Choroid plexus epithelial cell (primary cell): ENCODE results near the gene LDLRAD2.
"Not testable (repeated sequence)": the region's sequence is repeated elsewhere in the genome, so short reads cannot be mapped to it uniquely, and the experiment has no call there.

Experiments
- DNase-seq: peaks from one replicate; pipeline ENCODE4 v3.0.0-alpha.2; 2010; ENCODE audit warnings: low read depth
- H3K4me3 ChIP-seq: 2 replicates; pipeline ENCODE4 v1.5.1; 2011; ENCODE audit warnings: low read depth, mild to moderate bottlenecking, control low read depth, low read length, moderate library complexity
- TF ChIP-seq, protein P1 (sequence below): conservative IDR thresholded peaks from 2 replicates; pipeline ENCODE4 v1.5.1; 2011; ENCODE audit warnings: low read depth, mild to moderate bottlenecking, control low read depth, inconsistent platforms, low read length, moderate library complexity

The LDLRAD2 gene

DNA sequence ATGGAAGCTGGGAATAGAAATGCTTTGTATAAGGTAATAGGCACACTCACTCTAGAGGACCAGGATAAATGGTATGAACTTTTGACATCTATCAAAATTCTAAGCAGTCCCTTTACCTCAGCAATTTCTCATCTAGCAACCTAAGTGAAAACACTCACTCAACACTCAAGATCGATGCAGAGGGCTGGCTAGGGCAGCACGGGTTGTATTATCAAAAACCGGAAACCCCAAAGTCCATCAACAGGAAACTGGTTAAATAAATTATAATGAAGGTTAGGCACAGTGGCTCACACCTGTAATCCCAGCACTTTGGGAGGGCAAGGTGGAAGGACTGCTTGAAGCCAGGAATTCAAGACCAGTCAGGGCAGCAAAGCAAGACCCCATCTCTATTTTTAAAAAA, 38.5 kb upstream of the LDLRAD2 start:
- TF ChIP-seq, protein P1, sequence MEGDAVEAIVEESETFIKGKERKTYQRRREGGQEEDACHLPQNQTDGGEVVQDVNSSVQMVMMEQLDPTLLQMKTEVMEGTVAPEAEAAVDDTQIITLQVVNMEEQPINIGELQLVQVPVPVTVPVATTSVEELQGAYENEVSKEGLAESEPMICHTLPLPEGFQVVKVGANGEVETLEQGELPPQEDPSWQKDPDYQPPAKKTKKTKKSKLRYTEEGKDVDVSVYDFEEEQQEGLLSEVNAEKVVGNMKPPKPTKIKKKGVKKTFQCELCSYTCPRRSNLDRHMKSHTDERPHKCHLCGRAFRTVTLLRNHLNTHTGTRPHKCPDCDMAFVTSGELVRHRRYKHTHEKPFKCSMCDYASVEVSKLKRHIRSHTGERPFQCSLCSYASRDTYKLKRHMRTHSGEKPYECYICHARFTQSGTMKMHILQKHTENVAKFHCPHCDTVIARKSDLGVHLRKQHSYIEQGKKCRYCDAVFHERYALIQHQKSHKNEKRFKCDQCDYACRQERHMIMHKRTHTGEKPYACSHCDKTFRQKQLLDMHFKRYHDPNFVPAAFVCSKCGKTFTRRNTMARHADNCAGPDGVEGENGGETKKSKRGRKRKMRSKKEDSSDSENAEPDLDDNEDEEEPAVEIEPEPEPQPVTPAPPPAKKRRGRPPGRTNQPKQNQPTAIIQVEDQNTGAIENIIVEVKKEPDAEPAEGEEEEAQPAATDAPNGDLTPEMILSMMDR, result no peak
- no peak overlapping the region for H3K4me3 ChIP-seq
- no peak for DNase-seq

DNA sequence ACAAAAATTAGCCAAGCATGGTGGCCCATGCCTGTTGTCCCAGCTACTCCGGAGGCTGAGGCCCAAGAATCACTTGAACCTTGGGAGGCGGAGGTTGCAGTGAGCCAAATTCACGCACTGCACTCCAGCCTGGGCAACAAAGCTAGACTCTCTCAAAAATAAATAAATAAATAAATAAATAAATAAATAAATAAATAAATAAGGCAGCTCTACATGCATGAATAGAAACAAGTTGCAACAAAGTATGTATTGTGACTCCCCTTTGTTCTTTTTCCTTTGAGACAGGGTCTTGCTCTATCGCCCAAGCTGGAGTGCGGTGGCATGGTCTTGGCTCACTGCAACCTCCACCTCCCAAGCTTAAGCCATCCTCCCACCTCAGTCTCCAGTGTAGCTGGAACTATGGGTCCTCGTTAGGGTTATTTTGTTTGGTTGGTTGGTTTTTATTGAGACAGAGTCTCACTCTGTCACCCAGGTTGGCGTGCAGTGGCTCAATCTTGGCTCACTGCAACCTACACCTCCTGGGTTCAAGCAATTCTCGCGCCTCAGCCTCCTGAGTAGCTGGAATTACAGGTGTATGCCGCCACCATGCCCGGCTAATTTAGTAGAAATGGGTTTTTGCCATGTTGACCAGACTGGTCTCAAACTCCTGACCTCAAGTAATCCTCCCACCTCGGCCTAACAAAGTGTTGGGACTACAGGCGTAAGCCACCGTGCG, 37.1 kb upstream of the LDLRAD2 start:
- no peak for DNase-seq
- TF ChIP-seq, protein P1, result no peak
- no peak overlapping the region for H3K4me3 ChIP-seq

DNA sequence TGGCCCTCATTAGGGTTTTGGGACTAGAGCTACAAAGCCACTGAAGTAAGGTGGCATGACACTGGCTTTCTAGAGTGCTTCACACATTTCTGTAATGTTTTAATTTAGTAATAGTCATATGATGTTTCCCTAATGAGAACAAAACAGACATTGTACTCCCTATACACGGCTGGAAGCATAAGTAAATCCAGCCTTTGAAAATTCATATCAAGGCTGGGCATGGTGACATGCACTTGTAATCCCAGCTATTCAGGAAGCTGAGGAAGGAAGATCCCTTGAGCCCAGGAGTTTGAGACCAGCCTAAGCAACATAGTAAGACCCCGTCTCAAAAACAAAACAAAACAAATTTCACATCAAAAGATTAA, 36.5 kb upstream of the LDLRAD2 start:
- TF ChIP-seq, protein P1, result no peak
- no peak for DNase-seq
- no peak overlapping the region for H3K4me3 ChIP-seq

DNA sequence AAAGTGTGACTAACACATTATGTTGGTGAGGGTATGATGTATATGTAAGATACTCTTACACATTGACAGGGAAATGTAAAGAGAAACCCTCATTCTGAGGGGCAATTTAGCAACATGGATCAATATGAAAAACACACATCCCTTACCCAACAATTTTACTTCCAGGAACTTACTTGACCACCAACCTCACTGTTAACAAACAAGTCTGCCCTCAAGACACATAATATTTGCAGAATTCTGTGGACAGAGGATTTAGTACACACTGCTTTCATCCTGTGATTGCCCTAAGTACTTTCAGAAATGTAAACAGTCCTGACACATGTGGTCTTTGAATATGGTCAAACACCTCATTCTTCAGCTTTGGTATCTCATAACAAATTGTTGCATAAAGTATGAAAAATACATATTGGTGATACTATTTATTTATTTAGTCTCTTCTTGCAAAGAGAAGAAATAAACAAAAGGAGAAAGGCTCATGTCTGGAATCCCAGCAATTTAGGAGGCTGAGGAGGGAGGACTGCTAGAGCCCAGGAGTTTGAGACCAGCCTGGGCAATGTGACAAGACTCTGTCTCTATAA, 36.0 kb upstream of the LDLRAD2 start:
- peak; percentile 86 for DNase-seq
- no peak overlapping the region for H3K4me3 ChIP-seq
- TF ChIP-seq, protein P1, result no peak

DNA sequence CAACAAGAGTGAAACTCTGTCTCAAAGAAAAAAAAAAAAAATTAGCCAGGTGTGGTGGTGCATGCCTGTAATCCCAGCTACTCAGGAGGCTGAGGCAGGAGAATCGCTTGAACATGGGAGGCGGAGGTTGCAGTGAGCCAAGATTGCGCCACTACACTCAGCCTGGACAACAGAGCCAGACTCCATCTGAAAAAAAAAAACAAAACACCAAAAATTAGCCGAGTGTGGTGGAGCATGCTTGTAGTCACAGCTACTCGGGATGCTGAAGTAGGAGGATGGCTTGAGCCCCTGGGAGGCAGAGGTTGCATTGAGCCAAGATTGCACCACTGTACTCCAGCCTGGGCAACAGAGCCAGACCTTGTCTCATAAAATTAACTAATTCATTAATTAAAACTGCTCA, 35.1 kb upstream of the LDLRAD2 start:
- not testable (repeated sequence) for H3K4me3 ChIP-seq, DNase-seq

DNA sequence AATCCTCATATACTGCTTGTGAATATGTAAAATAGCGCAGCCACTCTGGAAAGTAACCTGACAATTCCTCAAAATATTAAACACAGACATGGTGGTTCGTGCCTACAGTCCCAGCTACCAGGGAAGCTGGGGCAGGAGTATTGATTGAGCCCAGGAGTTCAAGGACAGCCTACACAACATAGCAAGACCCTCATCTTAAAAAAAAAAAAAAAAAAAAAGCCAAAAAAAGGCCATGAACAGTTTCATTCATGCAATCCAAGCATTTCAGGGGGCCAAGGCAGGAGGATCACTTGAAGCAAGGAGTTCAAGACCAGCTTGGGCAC, 33.7 kb upstream of the LDLRAD2 start:
- TF ChIP-seq, protein P1, result no peak
- DNase-seq, result no peak
- H3K4me3 ChIP-seq, result no peak overlapping the region

DNA sequence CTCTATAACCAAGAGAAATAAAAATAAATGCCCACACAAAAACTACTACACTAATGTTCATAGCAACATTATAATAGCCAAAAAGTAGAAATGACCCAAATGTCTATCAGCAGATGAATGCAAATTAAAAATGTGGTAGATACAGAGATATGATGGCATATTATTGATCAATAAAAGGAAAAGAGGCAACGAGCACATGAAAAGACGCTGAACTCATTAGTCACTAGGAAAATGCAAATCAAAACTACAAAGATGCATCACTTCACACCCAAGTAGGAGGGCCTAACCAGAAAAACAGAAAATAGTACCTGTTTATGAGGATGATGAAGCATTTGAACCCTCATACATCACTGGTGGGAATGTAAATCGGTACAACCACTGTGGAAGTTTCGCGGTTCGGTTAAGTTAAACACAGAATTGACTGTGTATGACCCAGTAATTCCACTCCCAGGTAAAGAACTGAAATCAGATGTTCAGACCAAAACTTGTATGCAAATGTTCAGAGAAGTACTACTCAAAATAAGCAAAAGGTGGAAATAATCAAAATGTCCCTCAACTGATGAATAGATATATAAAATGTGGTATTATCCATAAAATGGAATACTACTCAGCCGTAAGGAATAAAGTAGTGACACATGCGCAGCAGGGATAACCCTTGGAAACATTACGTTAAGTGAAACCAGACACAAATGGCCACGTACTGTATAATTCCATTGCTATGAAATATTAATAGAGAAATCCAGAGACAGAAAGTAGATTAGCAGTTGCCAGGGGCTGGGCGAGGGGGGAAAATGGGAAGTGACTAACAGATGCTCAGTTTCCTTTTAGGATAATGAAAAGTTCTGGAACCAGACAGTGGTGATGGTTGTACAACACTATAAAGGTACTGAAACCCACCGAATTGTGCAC, 32.2 kb upstream of the LDLRAD2 start:
- no peak for DNase-seq
- no peak overlapping the region for H3K4me3 ChIP-seq

More for the DNA sequence above, 32.2 kb upstream of the LDLRAD2 start:
- TF ChIP-seq, protein P1, result no peak
